Hindlimb muscle (tissue), 1 donor: ENCODE measurements around the gene CTNND2. TPM values are rescaled to one million over a fixed set of nuclear protein-coding genes. Genes with fewer than 3 reads are reported as not detected.
"Not testable (repeated sequence)": the region's sequence is repeated elsewhere in the genome, so short reads cannot be mapped to it uniquely, and the experiment has no call there.

Source experiments
- DNase-seq: peaks from one replicate; pipeline ENCODE4 v3.0.0-alpha.2; 2013
- polyA plus RNA-seq: library from polyadenylated mRNA; unstranded; fragments of 120-200 nt; gene quantifications from one replicate; pipeline ENCODE4 v1.2.1, GENCODE V29; 2013; ENCODE audit not compliant: insufficient read length

Gene CTNND2
- polyA plus RNA-seq, 1 donor = 0.66 TPM

DNA sequence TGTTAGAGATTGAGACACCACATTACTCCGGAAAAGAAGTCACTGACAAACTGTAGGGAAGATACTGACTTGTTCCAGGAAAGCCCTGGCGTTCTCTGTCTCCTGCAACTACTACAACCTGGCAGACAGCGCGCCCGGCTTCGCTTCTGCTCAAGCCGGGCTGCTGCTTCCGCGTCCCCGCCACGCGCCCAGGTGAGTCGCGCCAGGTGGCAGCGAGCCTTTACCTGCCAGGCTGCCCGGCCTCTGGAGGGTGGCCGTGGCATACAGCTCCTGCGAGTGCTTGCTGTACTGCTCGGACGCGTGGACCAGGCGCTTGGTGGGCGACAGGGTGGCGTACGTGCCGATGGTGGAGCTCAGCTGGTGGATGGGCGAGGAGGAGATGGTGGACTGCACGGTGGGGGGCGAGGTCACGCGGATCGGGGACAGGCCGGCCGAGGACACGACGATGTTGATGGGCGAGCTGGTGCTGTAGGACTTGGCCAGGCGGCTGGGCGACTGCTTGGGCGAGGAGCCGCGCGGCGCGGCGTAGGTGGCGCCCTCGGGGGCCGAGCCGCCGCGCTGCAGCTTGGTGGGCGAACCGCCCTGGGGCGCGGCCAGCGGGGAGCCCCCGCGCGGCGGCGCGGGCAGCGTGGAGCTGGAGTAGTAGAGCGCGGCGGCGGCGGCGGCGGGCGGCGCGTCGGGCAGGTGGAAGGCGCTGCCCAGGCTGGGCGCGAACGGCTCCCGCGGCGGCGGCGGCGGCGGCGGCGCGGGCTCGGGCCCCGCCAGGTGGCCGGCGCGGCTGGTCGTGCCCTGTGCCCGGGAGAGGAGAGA, 519.6 kb downstream of the CTNND2 start:
- DNase-seq = peak; percentile 8

DNA sequence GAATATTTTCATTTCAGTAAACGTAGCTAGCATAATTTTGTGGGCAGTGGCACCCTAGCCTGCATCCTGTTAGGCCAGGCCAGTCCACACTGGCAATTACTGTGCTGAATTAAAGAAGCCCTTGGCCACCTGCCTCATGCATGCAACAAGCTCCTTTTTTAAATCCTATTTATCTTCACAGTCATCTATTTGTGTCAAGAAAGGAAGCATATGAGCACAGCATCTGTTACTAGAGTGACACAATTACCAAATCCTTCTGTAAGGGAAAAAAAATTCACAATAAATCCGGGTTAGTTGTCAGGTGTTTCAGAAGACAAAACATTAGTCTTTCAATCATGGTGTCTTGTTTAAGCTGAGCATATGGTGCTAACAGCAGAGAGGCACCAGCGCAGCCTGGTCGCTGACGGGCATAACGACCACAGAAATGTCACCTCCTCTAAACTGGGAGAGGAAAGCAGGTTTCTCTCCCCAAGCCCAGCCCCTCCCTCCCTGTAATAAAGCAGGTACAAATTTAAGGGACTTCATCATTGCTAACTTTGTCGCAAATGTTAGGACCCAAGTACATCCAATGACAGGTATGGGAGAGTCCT, 520.6 kb downstream of the CTNND2 start:
- no peak for DNase-seq

DNA sequence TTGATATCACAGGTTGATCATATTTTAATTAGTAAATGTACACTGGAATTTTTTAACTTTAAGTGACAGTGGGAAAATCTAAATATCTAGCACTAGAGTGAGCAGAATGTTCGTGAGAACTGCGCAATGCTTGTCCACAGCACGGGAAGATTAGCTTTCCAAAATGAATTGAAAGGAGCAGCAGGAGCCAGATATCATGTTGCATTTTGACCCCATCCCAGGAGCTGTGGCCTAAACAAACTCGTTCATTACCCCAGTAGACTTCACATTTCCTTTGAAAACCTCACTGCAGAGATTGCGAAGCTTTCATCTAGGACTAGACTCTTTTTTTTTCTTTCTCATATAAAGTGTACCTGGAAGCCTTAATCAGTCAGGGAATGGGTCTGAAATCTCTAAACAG, 525.8 kb downstream of the CTNND2 start:
- DNase-seq = no peak

DNA sequence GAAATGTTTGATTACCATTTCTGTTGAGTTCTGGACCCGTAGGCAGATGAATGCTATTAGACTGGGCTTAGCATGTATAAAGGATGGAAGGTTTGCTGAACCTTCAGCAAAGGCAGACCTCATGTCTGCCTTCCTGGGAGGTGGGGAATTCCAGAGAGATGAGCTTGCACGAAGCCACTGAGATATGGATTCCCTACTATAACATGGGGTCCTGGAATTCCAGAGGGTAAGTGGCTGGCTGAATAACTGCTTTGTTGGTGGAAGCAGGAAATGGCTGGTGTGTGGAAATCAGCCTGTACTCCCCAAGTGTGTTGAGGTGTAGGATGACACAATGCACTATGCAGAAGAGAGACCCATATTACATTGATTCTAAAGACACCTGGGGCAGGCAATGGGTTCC, 526.4 kb downstream of the CTNND2 start:
- no peak for DNase-seq

DNA sequence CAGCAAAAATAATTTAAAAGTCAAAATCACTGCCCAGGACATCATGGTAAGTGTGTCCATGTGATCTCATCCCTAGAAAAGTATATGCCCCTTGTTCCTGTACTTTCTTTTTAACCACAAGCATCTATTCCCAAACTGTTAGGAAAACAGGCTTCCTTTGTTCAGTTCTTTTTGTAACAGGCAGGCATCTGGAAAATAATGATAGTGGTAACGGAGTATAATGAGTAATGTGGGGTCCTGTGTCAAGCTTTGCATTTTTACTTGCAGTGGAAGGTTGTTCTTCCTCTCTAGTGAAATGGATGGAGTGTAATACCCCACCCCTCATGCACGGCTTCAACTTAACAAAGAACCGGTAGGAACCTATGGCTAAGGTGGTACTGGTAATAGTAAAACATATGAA, 532.1 kb downstream of the CTNND2 start:
- no peak for DNase-seq

DNA sequence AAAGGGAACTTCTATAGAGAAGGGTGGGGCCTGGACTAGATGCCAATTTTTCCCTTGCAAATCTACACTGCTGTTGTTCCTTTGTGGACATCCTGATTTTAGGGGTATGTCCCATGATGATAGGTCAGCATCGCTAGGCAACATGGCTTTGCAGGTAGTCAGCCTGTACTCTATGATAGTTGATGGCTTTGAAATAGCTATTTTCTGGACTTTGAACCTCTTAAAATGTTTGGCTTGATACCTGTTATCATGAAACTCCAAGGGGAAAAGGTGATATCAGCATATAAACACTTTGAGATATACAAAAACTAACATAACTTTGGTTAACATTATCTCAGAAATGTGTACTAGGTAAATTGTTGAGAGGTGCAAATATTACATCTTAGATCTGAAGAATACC, 533.2 kb downstream of the CTNND2 start:
- no peak for DNase-seq

DNA sequence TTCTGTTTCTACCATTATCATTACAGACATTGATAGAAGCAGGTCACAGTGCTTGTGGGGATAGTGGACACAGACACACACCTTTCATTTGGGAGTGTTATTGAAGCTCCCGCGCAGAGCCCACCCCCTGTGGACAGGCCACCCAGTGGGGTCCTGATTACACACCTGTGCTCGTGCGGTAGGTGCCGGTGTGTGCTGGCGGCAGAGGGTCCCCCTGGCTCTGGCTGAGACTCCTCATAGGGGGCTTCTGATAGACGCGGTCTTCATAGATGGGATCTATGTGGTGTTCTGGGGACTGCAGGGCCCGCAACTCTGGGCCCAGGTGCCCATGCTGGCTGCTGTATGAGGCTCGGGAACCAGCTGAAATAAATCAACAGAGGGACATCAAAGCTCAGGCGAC, 539.7 kb downstream of the CTNND2 start:
- DNase-seq = no peak

DNA sequence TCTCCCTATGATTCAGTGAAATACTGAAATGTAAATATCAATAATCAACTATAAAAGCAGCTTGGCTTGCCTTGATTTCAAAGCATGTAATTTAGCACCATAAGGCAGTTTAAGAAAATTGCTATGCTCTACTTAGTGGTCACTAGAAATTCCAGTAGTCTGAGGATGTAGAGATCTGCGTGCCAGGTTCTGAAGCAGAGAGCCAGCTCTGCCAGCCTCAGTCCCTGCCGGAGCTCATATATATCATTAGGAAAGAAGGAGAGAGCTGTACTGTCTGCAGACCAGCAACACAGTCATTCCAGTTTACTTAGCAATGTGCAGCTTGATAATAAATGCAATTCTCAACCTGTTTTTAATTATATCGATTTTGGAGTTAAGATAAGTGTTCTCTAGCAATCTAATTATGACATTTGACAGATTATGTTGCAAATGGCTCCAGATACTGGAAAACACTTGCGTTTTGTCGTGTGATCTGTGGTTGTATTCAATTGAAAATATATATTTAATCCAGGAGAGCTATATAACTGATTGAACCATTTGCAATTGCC, 540.5 kb downstream of the CTNND2 start:
- DNase-seq = no peak

DNA sequence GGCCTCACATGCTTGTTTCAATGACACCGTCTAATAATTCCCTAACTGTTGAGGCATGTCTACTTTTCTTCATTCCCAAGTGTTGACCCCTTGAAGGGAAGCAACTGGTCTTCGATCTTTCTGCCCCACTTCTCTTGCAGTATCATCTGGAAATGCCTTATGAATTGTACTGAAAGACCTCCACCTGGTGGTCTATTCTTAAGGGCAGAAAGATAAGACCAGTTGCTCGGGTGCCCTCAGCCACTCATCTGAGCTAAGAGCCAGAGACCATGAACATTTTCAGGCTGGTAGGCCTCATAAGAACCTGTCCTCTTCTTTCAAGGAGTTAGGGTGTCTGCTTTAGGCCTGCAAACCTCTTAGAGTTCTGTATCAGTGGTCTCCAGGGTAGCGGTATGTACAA, 542.5 kb downstream of the CTNND2 start:
- DNase-seq = no peak

DNA sequence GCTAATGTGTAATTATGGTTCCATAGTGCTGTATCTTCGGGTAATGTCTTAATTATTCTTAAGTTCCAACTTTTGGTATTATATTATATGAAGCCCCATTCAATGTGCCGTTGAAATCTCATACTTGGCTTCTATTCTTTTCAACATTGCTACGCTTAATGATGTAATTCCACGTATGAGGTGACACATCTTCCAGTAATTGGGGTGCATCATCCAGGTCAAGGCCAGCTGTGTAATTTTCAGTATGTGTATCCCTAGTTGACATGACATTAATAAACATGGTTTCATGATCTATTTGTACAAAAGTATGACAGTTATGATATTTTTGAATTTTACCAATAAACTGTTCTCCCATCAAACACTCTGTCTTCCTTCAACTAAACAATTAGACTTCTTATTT, 546.3 kb downstream of the CTNND2 start:
- no peak for DNase-seq

DNA sequence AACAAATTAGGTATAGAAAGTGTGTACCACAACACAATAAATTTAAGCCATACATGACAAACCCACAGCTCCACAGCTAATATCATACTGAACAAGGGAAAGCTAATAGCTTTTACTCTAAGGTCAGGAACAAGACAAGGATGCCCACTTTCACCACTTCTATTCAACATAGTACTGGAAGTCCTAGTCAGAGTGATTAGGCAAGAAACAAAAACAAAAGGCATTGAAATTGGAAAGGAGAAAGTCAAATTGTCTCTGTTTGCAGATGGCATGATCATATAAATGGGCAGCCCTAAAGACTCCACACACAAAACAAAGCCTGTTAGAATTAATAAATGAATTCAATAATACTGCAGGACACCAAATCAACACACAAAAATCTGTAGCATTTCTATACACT, 548.8 kb downstream of the CTNND2 start:
- DNase-seq = no peak

DNA sequence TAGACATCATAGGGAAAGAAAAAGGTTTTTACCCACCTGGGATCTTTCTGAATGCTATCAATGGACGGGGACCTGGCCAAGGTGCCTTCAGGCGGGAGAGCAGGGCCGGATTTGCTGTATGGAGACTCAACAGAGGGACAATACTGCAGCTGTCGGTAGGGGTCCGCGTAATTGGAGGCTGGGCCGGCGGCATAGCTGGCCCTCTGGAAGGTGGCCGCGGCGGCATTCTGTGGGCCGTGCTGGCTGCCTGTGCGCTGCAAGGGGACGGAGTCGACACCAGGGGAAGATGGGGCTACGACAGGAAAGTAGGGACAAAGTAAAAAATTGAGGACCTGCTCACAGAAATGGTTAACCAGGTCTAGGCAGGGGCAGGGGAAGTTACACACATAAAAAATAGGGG, 557.9 kb downstream of the CTNND2 start:
- no peak for DNase-seq

DNA sequence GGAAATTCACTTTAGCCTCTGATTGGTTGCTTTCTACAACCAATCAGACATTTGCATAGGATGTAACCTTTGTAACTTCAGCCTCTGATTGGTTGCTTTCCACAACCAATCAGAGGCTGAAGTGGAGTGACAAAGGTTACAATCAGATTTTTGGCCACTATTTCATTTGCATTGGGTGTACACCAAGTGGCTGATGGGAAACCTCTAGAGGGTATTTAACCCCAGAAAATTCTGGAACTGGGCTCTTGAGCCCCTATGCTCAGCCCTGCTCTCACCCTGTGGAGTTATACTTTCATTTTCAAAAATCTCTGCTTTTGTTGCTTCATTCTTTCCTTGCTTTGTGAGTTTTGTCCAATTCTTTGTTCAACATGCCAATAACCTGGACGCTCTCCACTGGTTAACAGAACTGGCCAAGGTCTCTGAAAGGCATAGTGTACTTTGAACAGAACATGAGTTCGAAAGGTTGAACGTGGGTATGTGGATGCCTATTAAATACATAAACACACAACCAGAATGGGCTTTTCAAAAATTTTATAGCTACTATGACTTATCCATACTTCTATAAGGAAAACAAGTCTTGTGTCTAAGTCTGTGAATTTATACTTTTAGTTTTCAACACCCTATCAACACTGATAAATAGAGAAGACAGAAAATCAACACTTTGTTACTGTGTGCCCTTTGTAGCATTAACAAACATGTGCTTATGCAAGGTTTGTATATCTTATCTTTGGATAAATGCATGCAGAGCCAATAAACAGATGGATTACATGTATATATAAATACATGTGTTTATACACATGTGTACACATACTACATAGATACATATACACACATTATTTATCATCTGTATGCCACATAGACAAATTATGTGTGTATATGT, 568.1 kb downstream of the CTNND2 start:
- DNase-seq = no peak

DNA sequence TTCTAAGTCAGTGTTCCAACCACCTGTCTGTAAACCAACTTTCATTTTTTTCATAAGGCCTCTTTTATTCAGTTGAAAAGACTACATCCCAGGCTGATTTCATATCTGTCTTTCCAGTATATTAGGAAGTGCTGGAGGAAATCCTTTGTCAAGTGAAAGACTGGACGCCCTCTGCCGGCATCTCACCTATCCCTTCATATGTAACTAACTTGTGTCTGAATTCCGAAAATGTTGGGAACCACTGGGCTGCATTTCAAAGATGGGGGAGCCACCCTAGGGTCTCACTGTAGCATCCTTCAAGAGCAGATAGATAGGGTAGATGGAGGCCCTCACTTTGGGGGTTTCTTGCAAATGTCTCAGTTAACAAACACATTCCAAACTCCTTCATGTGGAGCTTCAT, 569.8 kb downstream of the CTNND2 start:
- no peak for DNase-seq

DNA sequence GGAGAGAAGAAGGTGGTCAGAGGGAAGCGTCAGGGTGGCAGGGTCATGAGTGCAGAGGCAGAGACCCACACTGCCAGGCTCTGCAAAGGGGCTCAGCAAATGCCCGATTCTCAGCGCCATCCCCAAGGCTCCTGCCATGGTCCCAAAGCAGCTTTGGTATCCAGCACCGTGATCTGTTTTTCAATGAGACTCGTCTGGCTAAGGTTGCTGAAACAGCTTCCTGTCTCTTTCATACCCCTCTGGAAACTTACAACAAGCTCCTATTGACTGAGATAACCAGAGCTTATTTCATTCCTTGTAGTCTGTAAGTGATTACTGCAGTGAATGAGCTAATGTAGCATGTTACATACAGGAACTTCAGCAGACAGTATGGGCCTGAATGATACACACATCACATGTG, 574.6 kb downstream of the CTNND2 start:
- no peak for DNase-seq

DNA sequence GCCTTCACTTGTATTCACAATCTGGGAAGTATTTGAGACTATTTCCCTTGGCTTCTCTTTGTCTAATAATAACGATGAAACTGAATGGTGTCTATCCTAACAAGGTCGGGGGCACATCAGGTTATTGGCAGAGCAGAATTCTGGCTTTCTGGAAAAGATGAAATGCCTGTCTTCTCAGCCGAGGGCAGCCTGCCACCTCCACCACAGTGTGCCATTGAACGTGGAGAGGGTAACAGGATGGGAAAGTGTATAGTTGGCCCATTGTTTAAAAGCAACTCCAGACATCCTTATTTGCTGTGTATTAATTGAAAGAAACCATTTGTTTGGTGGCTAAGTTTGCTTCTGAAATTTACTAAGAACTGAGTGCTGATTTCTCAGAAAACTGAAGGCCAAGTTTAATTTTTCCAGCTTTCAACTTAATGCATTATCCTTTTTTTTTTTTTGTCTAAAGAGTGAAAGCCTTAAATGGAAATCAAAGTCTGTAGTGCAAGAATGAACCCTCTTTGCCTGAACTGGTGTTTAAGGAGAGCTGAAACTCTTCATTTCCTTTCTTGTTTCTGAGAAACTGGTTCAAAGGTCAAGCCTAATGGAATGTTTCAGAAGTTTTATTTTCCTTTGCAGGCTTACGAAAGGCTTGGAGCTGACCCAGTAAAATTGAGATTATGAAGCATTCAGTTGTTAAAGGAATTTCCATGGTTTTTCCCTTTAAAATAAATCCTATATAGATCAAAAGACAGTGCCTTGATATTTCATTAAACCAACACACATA, 579.5 kb downstream of the CTNND2 start:
- no peak for DNase-seq

DNA sequence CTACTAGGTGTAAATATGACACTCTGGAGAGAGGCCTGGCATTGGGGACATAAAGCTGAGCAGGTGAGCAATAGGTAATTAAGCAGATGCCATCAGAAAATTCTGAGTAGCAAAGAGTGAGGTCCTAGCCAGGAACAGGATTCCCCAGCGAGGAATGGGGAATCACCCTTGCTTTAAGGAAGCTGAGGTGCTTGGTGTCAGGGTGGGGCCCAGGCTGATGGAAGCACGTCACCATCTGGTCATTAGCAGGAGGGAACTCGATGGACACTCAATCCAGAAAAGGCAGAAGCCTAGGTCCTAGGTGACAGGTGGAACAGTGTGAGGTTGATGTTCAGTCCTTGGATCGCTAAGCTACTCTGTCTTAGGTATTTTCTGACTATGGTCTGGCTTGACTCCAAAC, 580.5 kb downstream of the CTNND2 start:
- no peak for DNase-seq

DNA sequence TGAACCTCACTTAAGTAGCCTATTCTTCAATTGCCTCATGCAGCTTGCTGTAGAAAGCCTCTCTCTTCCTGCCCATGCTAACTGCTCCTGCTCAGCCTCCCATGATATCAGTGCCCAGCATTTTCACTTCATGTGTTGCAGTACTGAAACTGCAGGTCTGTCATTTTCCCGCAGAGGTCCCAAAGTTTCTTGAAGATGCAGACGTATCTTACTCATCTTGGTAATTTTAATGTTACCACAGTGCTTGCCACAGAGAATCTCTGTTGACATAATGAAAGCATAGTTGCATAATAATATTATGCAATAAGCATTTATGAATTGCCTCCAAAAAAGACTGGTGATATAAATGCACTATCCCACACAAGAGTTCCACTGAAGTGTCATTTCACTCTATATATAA, 582.1 kb downstream of the CTNND2 start:
- no peak for DNase-seq

DNA sequence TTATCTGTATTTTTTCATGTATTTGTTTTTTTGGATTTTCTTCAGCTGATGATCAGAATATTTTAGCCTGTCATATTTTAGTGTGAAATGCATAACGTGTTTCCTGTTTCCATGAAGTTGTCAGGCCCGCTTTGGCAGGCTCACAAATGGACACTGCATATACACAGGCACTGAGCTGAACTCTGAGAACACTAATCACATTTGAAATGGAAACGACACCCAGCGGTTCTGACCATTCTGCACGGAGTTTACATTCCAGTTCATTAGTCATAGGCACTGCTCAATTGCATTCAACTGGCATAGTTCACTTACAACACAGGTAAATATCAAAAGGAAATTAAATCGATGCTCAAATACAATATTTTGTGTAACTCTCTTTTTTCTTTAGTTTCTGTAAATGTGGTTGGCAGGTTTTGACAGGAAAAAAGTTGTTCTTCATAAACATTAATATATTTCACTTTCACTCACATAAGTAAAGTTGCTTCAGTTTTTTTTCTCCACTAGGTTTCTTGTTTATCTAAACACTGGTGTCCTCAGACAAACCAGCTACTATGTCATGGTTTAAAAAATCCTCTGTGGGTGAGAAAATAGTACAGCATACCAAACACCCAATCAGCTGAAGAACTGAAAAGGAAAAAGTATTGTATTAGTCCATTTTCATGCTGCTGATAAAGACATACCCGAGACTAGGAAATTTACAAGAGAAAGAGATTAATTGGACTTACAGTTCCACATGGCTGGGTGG, 584.2 kb downstream of the CTNND2 start:
- no peak for DNase-seq

DNA sequence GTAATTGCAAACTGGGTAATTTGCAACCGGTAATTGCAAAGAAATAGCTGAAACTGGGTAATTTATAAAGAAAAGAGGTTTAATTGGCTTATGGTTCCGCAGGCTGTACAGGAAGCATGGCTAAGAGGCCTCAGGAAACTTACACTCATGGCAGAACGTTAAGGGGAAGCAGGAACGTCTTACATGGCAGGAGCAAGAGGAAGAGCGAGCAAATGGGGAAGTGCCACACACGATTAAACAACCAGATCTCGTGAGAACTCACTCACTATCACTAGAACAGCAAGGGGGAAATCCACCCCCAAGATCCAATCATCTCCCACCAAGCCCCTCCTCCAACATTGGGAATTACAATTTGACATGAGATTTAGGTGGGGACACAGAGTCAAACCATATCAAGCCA, 590.6 kb downstream of the CTNND2 start:
- DNase-seq = not testable (repeated sequence)

DNA sequence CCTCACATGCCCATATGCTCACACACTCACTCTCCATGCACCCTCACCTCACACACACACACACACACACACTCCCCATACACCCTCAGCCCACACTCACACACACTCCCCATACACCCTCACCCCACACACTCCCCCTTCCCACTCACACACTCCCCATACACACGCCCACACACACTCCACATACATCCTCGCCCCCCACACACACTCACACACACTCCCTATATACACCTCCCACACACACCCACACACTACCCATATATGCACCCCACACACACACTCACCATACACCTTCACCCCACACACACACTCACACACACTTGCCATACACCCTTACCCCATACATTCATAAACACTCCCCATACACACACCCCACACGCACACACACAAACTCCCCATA, 592.5 kb downstream of the CTNND2 start:
- DNase-seq = no peak

DNA sequence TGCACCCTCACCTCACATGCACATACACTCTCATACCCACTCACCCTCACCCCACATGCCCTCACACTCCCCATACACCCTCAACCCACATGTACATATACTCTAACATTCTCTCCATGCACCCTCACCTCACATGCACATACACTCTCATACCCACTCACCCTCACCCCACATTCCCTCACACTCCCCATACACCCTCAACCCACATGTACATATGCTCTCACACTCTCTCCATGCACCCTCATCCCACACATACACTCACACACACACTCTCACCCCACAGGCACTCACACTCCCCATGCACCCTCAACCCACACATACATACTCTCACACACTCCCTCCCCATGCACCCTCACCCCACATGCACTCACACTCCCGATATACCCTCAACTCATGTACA, 593.0 kb downstream of the CTNND2 start:
- DNase-seq = no peak
